HG03439 (cell line): ENCODE results near the gene DENND1A.

Experiments
- ATAC-seq: cut with Tn5 transposase; IDR thresholded peaks from one replicate; pipeline ENCODE4 v1.9.1; 2021; ENCODE audit warnings: mild to moderate bottlenecking, moderate library complexity; ENCODE audit not compliant: unreplicated experiment

DENND1A gene

GRCh38 chr9:123480791-123481190 is 449.1 kb downstream of the DENND1A start:
- ATAC-seq = no peak

- ATAC-seq = no peak
Measured at GRCh38 chr9:123480096-123480495, 449.8 kb downstream of the DENND1A start.

- no peak for ATAC-seq
Measured at GRCh38 chr9:123478967-123479602, 450.8 kb downstream of the DENND1A start.

GRCh38 chr9:123478160-123478559 is 451.8 kb downstream of the DENND1A start:
- ATAC-seq = no peak

- no peak for ATAC-seq
Measured at GRCh38 chr9:123475407-123475806, 454.5 kb downstream of the DENND1A start.

GRCh38 chr9:123472862-123473614 is 456.9 kb downstream of the DENND1A start:
- ATAC-seq = no peak

GRCh38 chr9:123471843-123472570 is 457.9 kb downstream of the DENND1A start:
- no peak for ATAC-seq

GRCh38 chr9:123470991-123471770 is 458.7 kb downstream of the DENND1A start:
- no peak for ATAC-seq

GRCh38 chr9:123470121-123470782 is 459.7 kb downstream of the DENND1A start:
- ATAC-seq = no peak

GRCh38 chr9:123469282-123469681 is 460.6 kb downstream of the DENND1A start:
- ATAC-seq = no peak

- no peak for ATAC-seq
Measured at GRCh38 chr9:123468541-123468940, 461.4 kb downstream of the DENND1A start.

GRCh38 chr9:123465304-123465703 is 464.6 kb downstream of the DENND1A start:
- no peak for ATAC-seq

- ATAC-seq = no peak
Measured at GRCh38 chr9:123460091-123460490, 469.8 kb downstream of the DENND1A start.

GRCh38 chr9:123457583-123457982 is 472.3 kb downstream of the DENND1A start:
- ATAC-seq = no peak

- no peak for ATAC-seq
Measured at GRCh38 chr9:123456011-123456410, 473.9 kb downstream of the DENND1A start.

GRCh38 chr9:123455187-123455586 is 474.7 kb downstream of the DENND1A start:
- ATAC-seq = no peak

- ATAC-seq = no peak
Measured at GRCh38 chr9:123454361-123454760, 475.6 kb downstream of the DENND1A start.

- ATAC-seq = no peak
Measured at GRCh38 chr9:123453831-123454321, 476.1 kb downstream of the DENND1A start.

- ATAC-seq = no peak
Measured at GRCh38 chr9:123453076-123453667, 476.8 kb downstream of the DENND1A start.

GRCh38 chr9:123450996-123451395 is 478.9 kb downstream of the DENND1A start:
- no peak for ATAC-seq
